Tibial nerve (tissue), 4 donors: ENCODE measurements around the gene NUP93.

ENCODE experiments used
- EP300 ChIP-seq, 2 donors: sonication (generic); formaldehyde crosslinking; IDR thresholded peaks; one replicate each; pipeline ENCODE4 v1.6.1; 2017; ENCODE audit warnings: antibody characterized with exemption in 2 of 2, mild to moderate bottlenecking in 1 of 2
- POLR2A ChIP-seq, 2 donors: fragments of 450-650 bp; IDR thresholded peaks; one replicate each; pipeline ENCODE4 v1.6.1; 2017; ENCODE audit warnings: antibody characterized with exemption in 2 of 2, mild to moderate bottlenecking in 2 of 2, moderate library complexity in 2 of 2
- TF ChIP-seq, protein P1 (sequence below), 5 experiments: fragments of 200-600 bp in 3 of 5; fragments of 450-650 bp in 2 of 5; sonication (generic) in 3 of 5; IDR thresholded peaks; one replicate each; pipeline ENCODE4 v1.5.1; 2016 to 2019; ENCODE audit warnings: antibody characterized with exemption in 5 of 5, mild to moderate bottlenecking in 3 of 5, moderate library complexity in 2 of 5

DNA sequence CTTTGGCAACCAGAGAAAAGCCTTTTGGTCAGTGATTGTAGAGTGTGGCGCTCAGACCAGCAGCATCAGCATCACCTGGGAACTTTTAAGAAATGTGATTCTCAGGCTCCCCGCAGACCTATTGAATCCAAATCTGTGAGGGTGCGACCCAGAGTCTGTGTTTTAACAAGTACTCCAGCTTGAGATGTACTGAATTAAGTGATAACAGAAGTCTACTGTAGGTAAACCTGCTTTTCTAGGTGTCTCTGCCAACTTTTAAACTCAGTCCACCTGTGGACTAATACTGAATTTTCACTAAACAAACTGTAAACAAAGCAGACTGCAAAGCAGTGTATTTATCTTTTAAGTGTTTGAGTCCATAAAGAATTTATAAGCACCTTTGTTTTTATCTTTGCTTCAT lies 43.6 kb downstream of the NUP93 start:
- TF ChIP-seq POLR2A (IDR thresholded peaks at IDR 0.05), result no peak
- TF ChIP-seq, protein P1, sequence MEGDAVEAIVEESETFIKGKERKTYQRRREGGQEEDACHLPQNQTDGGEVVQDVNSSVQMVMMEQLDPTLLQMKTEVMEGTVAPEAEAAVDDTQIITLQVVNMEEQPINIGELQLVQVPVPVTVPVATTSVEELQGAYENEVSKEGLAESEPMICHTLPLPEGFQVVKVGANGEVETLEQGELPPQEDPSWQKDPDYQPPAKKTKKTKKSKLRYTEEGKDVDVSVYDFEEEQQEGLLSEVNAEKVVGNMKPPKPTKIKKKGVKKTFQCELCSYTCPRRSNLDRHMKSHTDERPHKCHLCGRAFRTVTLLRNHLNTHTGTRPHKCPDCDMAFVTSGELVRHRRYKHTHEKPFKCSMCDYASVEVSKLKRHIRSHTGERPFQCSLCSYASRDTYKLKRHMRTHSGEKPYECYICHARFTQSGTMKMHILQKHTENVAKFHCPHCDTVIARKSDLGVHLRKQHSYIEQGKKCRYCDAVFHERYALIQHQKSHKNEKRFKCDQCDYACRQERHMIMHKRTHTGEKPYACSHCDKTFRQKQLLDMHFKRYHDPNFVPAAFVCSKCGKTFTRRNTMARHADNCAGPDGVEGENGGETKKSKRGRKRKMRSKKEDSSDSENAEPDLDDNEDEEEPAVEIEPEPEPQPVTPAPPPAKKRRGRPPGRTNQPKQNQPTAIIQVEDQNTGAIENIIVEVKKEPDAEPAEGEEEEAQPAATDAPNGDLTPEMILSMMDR (IDR thresholded peaks at IDR 0.05), result no peak
- no peak for TF ChIP-seq EP300 (IDR thresholded peaks at IDR 0.05)
